GM21528 (cell line): Measurements from ENCODE around the gene AGT.

Source experiments
- ATAC-seq: cut with Tn5 transposase; IDR thresholded peaks from one replicate; pipeline ENCODE4 v1.9.1; 2021; ENCODE audit warnings: mild to moderate bottlenecking, moderate library complexity; ENCODE audit not compliant: unreplicated experiment, low FRiP score

AGT gene

DNA sequence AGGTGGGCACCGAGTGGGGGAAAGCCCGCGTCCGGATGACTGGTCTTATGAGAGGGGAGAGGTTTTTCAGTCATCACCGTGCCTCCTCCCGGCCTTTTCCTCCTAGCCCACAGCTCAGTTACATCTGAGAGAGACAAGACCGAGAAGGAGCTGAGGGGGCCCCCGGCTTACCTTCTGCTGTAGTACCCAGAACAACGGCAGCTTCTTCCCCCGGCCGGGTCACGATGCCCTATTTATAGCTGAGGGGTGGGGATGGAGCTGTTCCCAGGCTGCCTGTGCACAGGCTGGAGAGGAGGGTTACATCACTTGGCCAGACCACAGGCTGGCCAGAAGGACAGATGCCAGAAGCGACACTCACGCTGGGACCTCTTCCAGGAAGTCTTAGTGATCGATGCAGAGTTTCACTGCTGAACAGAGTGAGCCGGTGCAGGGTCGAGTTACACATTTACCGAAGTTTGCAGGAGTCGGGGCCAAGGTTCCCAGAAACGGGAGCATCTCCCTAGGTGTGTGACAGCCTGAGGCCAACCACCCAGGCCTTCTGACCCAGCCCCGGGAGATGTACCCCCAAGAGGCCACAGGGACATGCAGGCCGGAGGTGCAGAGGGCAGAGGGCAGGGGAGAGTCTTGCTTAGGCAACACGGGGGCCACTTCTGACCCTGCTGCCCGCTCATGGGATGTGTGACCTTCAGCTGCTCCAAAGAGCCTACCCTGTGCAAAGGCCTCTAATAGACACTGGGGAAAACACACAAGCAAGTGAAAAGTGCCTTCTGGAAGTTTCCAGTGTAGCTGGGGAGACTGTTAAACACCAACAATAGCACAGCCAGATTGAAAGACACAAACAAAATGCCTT lies at the start of gene AGT:
TSS of gene AGT (minus strand) at position 208 of the 850 bp plus-strand sequence. CDS start 3,299 bp downstream, outside the sequence.
- no peak for ATAC-seq

DNA sequence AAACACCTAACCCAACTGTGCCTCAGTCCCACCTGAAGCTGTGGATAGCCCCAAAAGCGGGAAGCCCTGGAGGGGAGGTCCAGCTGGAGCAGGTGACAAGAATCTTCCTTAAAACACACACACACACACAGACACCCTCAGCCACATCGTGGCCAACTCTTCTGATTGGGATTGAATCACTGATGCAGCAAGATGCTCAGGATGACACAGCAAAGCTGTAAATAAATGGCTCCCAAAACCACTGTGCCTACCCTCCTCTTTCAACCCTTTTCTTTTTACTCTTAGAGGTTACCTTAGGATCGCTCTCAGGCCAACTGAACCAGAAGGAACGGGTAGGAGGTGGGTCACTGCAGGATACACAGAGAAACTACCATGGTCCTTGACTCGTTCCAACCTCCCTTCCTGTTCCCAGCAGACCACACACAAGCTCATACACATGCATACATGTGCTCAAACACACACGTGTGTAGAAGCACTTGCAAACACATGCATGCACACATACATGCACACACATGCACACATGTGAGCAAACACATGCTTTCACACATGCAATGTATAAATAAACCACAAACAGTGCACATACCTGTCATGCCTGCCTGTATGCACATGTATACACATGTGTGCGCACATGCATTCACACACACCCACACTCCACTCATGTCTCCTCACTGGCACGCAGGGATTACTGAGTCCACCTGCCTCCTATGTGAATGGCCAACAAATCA lies 47.7 kb upstream of the AGT start:
- no peak for ATAC-seq

DNA sequence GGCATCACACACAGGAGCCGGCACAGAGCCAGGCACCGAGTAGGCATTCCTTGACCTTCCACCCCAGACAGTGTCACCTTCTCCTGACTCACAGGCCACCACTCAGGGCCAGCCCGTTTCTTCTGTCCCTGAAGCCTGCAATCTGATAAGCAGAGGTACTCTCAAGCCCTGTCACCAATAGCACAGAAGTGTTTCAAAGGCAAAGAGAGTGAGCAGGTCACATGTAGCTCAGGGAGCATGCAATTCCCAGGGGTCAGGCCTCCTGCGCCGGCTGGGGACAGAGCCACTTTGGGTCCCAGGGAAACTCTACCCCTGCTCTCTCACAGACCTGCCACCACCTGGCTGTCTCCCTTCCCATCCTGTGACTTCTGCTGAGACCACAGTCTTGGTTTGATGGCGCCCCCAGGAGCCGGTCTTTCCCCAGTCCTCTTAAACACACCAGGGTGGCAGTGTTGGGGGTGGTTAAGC lies 46.5 kb upstream of the AGT start:
- ATAC-seq, result no peak

DNA sequence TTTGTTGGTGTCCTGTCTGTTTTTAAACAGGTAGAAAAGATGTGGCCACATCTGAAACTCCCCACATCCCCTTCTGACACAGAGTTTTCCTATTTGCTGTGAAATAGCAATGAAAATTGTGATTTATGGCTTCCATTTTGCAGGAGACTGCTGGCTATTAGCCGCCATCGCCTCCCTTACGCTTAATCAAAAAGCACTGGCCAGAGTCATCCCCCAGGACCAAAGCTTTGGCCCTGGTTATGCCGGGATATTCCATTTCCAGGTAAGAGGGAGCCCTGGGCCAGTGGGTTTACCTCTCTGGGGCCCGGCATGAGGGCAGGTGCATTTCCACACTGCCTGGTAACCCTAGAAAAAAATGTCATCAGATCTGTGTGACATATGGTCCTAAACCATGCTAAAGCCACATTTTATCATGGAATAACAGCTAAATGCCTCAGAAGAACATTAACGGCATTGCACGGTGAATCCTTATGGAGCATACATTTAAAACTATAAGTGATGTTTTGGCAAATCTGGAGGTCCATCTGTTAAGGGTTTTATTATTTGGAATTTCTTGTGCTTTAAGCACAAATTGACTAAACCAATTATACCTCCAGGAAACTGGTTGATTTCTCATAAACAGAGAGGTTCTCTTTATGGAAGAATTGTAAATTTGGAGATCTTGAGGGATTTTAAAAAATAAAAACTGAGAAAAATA lies 45.6 kb upstream of the AGT start:
- no peak for ATAC-seq

DNA sequence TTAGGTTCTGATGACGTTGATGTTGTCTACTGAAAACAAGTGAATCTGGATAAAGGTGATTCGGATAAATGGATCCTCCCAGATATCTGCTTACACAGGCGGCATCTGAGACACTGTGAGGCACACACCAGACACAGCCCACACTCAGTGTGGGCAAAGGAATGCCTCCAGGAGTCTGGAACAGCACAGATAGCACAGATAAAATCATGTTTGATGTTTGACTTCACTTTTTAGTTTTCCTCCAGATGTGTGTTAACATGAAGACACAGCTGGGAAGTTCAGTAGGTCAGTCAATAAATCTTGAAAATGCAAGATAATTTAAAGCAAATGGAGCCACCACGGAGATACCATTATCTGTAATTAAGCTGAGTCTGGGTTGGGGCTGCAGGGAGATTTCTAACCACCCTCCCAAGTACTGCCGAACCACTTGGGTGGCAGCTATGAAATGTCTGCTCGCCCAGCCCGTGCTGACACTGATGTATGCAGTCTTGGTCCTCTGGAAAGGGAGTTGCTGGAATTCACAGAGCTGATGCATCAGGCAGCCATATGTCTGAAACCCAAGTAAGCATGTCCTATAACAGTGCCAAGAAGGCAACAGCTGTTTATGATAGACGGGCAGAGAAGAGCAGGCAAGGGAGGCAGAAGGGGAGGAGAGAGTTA lies 44.9 kb upstream of the AGT start:
- ATAC-seq, result no peak

DNA sequence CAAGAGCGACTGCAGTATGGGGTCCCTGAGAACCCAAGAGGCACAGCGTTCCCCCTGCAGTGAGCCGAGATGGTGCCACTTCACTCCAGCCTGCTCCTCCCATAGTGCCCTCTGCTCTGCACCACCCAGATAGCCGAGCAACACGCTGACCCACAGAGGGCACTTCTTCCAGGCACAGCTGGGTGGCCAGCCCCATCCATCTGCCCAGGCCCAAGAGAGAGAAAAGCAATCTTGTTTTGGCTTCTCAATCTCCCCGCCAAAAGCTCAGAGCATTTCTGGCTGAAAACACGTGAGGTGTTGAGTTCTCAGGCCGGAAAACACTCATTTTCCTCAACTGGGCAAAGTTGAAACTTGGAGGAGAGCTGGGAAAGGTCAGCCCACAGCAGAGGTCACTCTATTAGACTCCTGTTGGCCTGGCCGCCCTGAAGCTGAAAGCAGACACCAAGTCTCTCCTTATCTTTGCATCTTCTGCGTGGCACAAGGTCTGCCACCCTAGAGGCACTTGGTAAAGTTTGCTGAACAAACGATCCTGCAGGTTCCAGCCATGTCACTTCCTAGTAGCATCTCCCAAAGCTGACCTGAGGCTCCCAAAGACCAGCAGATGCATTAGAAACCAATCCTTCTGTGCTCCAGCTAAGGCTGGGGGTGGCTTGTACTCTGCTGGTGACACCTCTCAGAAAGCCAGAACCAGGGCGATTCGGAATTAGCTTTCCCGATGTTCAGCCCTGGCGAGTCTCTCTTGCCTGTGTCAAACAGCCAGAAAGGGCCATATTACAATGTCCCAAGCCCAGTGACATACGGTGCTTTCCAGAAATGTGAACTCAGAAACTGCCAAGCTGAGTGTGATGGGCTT lies 44.2 kb upstream of the AGT start:
- ATAC-seq, result no peak

DNA sequence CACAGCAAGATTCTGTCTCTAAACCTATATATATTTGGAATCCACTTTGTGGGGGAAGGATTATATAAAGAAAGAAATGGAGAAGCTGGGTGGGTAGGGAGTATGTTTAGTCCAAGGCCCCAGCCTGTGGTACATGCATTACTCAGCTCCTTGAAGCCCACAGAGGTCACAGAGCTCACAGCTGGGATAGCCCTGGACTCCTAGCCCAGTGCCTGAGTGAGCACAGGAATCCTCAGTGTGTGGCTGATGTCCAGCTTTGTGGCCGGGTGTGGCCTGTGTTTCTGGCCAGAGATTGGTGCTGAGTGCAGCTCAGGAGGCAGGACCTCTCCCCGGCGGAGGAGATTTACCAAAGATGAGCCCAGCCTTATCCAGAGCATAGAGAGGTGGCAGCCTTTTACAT lies 40.9 kb upstream of the AGT start:
- no peak for ATAC-seq

DNA sequence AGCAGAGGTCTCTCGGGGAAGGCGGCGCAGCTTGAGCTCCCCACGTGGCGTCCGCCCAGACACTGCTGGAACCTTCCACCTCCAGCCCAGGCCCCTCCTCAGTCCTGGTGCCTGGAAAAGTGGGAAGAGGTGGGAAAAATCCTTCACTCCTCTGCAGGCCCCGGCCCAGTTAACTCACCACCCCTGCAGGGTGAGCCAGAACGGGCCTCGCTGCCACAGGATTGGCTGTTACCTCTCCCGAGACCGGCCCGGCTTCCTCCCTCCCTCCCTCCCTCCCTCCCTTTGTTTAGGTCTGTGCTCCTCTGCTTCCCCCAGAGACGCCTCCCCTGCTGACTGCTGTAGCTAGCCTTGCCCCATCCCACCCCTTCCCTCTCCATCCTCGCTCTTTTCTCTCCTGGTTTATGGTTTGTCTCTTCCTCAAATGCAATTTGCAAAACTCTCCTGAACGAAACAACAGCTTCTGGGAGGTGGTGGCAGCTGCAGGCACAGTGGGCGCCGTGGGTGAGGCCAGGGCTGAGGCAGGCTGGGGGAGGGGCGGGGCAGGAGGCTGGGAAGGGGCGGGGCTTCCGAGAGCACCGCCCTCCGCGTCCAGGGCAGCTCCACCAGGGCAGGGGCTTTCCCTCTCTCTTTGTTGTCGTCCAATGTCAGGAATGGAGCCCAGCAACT lies 39.8 kb upstream of the AGT start:
- no peak for ATAC-seq

DNA sequence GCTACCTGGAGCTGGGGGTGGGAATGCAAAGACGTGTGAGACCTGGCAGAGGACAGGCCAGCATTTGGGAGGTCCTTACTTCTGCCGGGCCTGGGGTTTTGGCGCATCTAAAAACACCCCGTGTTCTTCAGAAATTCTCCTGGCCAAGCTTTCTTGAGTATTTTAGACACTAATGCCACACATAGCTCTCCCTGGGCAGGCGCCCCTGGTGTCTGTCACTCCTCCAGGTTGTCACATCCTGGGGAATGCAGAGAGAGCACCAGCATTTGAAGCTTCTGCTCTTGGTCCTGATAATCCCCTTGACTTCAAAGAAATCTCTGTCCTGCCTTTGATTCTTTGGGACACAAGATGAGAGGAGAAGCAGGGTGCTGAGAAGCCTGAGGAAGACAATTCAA lies 39.3 kb upstream of the AGT start:
- ATAC-seq, result no peak

DNA sequence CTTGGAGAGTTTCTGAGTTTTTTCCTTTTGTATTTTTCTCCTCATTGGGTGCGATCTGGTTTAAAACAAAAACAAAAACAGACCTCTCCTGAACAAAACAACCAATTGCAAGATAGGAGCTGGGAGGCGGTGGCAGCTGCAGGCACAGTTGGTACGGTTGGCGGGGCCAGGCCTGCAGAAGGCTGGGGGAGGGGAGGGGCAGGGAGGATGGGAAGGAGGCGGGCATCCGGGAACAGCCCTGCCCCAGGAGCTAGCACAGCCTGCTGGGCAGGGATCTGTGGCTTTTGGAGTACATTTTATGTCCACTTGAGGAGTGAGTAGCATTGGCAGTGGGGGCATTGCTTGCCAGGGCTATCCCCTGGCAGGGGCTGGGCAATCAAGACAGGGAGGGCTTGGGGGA lies 38.5 kb upstream of the AGT start:
- no peak for ATAC-seq

DNA sequence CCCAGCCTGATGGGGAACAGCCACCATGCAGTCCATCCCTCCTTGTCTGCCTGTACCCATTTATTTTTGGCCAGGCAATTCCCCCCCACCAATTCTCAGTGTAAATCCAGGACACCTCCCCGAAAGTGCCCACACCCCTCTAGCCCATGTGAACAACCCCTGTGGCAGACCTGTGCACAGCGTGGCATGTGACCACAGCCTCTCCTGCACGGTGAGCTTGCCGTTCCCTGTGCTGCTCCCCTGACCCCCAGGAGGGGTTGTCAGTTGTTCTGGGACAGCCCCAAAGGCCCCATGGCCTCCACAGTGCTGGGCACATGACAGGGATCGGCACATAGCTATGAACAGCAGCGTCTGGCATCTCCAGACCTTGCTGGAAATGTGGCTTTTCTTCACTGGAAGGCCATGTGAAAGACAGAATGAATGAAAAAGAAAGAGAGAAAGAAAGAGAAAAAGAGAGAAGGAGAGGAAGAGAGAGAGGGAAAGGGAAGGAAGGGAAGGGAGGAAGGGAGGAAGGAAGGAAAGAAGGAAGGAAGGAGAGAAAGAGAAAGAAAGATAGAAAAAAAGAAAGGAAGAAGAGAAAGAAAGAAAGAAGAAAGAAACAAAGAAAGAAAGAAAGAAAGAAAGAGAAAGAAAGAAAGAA lies 37.2 kb upstream of the AGT start:
- ATAC-seq, result no peak

DNA sequence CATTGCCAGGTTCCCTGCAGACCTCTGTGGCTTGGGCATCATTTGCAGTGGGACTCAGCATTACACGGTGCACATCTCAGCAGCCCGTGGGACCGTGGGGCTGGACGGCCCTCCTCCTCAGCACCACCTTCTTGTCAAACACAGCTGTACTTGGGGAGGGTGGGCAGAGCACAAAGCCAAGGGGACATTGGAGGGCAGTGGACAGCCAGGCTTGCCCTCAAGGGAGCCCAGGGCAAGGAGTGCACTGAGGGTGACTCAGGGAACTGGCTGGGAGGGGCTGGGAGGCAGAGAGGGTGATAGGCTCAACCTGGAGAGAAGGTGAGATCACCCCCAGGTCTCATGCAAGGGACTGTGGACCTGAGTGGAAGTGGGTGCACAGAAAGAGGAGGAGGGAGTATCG lies 36.7 kb upstream of the AGT start:
- ATAC-seq, result no peak

DNA sequence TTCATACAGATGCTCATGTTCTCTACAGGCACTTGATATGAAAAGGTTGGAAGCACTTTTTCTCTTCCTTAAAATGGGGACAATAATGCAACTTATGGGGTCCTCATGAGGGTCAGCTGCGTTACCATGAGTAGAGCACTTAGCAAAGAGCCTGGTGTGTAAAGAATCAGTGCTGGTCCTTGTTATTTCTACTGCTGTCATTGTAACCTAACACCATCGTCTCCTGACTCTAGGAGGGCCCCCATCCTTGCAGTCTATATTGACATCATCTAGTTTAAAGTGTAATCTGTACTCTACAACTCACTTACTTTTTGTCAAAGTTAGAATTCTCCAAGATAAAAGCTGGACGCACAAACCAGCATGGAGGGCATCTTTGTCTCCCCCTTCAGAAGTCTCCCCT lies 35.7 kb upstream of the AGT start:
- no peak for ATAC-seq

DNA sequence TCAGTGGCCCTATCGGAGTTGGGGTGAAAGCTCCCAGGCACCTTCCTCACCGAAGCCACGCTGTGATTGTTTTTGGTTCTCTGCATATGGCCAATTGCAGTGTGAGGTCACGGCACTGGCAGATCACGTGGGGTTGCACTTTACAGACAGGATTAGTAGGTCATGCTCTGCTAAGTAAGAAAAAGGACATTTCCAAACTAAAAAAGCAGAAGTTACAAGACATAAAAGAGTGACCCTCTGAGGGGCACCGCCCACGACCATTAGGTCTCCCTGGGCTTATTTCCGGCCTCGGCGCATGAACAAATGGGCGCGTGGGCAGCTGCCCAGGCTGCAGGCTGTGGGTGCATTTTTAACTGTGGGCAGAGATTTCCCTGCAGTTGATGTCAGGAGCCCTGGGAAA lies 35.2 kb upstream of the AGT start:
- no peak for ATAC-seq

DNA sequence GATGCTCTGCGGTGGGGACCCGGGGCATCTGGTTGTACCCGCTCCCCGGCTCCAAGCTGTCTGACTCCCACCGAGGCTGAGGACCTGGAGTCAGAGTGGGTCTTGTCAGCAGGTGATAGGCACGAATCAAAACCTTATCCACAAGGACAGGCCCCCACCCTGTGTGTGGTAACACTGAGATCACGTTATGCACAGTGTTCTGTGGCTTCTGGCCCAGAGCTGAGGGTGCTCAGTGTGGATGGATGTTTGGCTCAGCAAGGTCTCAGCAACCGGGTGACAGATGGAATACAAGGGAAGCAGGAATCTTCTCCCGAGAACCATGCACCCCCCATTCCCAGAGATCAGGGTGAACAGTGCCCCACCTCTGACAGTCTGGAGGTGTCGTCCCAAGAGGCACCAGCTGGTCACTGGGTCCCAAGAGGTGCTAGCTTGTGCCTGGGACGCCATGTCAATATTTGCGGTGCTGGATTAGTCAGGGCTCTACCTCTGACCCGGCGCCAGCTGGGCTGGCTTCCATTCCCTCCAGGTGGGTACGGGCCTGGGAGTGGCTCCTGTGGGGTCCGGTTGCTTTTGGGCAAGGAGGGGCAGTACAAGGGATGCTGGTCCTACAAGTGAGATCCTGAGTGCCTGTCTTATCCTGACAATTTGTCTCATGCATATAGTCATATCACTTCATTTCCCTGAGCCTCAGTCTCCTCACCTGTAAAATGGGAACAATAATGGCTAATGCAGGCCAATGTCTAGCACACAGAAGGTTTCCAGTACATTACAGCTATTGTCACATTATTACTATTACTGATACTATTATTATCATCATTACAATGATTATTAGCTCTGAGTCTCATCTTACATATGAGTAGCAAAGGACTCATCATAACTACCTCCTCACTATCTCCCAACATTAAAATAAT lies 34.2 kb upstream of the AGT start:
- ATAC-seq, result no peak

DNA sequence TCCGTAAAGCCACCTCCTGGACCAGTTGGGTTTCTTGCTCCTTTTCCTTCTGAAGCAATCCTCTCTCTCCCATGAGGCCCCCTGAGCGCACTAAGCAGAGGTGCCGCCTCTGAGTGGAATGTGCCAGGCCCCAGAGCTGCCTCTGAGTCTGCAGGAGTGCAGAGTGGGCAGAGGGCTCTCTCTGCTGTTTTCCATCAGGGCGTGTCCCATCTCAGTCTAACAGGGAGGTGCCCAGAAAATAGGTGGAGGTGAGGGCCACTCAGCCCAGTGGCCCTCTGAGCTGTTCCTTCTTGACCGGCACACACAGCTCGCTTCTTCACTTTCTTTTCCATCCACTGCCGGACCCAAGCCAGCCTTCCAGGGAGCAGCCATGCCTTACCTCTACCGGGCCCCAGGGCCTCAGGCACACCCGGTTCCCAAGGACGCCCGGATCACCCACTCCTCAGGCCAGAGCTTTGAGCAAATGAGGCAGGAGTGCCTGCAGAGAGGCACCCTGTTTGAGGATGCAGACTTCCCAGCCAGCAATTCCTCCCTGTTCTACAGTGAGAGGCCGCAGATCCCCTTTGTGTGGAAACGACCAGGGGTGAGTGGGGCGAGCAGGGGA lies 33.3 kb upstream of the AGT start, which contains the start of gene CAPN9:
TSS of gene CAPN9 (plus strand) at position 262 of the 604 bp plus-strand sequence. CDS start at position 371, 109 bp downstream.
- no peak for ATAC-seq

DNA sequence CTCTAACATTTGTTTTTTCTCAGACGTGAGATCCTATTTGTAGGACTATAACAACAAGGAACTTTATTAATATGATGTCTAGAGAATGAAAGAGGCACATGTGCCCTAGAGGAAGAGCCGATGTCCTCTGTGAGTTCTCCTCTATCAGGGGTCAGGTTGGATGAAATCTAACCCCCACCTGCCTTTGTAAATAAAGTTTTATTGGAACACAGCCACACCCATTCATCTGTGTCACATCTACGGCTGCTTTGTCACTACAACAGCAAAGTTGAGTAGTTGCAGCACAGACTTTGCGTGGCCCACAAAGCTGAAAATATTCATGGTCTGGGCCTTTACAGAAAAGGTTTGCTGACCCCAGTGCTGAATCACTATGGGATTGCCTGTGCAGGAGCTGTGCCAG lies 32.7 kb upstream of the AGT start:
- no peak for ATAC-seq
